HS-27A (cell line): ENCODE data around the gene BAD.

Experiments
- DNase-seq: peaks from one replicate; pipeline ENCODE4 v3.0.0-alpha.2; 2012; ENCODE audit warnings: low read depth, missing footprints

Gene BAD

DNA sequence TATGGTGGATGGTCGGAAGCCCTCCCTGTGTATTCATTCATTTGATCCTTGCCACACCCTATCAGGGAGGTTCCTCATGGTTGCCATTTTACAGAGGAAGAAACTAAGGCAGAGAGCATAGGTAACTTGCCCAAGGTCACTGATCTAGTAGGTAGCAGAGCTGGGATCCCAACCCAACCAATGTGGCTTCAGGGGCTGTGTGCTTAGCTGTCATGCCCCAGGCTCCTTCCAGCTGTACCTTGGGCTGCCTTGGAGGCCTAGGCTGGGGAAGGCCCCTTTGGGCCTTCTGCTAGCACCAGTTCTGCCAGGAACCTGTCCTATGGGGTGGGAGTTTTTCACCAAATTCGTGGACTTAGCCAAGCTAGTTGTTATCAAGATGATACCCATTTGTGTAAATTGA, 8.6 kb downstream of the BAD start:
- no peak for DNase-seq

DNA sequence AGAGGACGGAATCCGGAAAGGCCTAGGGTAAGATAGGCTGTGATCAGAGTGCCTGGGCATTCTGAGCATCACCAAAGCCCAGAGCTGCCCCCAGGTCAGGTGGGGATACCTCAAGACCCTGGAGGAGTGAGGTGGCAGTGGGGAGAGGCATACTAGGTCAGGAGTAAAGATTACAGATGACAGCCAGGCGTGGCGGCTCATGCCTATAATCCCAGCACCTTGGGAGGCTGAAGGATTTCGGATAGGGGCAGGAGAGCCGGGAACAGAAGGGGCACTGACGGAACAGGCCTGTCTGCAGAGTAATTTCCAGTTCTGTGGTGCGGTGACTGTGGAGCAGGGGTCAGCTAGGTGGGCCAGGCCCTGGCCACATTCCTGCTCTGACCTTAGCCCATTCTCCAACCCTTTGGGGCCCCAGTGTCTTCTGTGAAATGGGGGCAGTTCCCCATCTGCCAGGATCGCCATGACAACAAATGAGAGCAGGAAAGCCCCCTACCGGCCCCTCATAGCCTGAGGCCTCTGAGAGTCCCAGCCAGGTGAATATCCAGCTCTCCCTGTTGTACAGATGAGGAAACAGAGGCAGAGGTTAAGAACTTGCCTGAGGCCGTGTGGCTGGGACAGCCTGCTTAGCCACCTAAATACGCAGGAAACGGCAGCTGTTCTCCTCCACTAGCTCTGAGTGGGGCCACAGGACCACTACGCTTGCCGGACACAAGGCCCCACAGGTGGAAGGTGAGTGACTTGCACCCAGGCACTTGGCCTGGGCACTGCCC, 9.2 kb downstream of the BAD start:
- DNase-seq, result no peak

DNA sequence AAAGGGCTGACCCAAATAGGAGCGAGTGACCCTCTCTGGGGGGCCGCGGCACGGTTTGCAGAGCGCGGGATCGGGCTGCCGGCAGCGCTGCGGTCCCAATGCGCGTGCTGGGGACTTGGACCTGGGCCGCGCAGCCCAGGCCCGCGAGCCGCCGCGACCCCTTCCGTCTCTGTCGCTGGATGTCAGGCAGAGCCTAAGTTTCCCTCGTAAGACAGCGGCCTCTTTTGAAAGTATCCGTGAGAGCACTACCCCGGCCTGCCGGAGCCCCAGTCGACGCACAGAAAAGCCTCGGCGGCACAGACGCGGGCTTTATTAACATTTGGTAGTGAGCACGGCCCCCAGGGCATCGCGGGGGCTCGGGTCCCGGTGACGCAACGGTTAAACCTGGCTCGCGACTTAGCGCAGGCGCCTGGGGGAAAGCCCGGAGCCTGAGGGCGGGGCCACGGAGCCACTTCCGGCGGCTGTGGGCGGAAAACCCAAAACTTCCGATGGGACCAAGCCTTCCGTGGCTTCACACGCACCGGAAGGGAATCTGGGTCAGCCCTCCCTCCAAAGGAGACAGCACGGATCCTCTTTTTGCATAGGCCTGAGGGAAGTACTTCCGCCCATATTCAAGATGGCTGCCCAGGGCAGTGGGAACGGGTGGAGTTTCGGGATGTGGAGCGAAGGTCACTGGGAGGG, 14.8 kb downstream of the BAD start:
- peak; percentile 99 for DNase-seq

DNA sequence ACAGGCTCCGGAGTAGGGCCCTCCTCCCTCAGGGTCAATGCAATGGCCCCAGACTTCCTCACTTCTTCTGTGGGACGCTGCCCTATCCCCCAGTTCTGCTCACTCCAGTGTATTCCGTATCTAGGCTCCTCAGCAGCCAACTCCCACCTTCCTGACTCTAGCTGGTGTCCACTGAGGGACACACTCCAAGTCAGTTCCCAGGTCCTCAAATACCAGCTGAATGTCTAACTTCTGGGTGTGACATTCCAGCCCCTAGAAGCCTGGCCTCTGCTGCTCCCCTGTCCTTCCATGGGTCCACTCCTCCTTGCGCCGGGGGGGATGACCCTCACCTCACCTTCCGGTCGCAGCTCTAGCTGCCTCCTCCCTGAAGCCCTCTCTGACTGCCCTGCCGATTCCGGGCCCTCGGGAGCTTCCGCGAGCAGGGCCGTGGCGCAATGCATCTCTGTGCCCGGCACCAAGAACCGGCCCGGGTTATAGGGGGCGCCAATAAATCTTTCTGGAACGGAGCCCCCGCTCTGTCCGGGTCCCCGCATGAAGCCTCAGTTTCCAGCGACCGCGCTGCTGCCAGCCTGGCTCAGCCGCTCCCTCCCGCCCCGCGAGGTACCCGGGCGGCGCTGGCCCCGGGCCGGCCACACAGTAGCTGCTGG, 15.4 kb downstream of the BAD start:
- no peak for DNase-seq

DNA sequence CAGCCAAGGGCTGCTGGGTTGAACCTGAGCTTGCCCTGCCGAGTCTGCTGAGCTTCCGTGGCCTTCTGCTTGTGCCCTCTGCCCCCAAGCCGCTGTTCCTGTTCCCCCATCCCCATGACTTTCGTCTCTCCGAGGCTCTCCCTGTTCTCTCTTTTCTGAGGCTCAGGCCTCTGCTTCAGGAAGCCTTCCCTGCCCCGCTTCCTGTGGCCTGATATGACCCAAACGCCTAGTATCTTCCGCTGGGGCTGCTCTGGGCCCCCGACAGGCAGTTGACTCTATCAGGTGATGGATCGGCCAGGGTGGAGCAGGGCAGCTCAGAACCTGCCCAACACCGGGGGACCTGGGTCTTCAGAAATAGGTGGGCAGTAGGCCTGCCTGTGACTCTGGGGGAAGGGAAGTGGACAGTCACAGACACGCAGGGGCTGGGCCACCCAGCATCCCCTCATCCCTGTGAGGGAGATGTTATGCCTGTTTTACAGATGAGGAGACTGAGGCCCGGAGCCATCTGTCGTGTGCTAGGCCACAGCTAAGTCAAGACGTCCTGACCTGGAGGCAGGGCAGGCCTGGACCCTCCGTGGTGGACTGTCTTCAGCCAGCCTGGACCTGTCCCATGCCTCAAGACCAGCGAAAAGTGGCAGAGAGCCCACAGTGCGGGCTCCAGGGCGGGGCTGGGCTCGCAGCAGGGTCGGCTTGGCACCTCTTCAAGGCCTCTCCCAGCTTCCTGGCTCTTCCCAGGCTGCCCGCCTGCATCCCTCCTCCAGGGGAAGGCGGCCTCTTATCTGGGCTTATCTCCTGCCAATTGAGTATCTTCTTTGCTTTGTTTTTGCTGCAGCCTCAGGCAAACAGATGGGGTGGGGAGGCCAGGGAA, 16.2 kb downstream of the BAD start:
- no peak for DNase-seq

DNA sequence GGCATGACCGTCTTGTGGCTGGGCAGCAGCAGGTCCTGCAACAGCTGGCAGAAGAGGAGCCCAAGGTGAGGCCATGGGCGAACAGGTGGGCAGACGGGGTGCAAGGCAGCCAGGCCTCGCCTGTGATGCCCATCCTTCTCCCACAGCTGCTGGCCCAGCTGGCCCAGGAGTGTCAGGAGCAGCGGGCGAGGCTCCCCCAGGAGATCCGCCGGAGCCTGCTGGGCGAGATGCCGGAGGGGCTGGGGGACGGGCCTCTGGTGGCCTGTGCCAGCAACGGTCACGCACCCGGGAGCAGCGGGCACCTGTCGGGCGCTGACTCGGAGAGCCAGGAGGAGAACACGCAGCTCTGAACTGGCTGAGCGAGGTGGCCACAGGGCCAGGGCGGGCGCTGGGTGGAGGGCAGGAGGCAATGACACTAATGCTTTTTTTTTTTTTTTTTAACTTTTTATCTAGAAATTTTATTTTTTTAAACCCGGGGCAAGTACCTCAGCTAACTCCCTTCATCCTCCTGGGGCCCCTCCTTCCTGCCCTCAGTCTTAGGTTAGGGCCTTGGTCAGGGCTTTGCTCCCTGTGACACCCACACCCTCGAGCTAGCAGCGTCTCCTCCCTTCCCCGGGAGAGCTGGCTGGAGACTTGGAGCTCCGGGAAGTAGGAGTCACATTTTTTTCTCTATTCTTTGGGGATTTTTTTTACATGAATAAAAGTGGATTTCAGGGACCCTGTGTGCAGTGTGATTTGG, 17.1 kb downstream of the BAD start:
- DNase-seq, result no peak

DNA sequence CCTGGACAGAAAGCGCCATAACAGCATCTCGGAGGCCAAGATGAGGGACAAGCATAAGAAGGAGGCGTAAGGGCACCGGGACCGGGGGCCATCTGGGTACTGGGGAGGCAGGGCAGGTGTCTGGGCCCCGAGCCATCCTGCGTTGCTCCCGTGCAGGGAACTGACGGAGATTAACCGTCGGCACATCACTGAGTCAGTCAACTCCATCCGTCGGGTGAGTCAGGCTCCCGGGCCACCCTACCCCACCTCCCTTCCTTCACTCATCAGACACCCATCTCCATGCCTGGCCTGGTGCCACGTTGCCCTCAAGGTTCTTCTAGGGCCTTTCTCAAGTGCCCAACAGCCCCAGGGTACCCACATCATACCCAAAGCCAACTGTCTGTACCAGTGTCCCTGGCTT, 18.1 kb downstream of the BAD start:
- no peak for DNase-seq

DNA sequence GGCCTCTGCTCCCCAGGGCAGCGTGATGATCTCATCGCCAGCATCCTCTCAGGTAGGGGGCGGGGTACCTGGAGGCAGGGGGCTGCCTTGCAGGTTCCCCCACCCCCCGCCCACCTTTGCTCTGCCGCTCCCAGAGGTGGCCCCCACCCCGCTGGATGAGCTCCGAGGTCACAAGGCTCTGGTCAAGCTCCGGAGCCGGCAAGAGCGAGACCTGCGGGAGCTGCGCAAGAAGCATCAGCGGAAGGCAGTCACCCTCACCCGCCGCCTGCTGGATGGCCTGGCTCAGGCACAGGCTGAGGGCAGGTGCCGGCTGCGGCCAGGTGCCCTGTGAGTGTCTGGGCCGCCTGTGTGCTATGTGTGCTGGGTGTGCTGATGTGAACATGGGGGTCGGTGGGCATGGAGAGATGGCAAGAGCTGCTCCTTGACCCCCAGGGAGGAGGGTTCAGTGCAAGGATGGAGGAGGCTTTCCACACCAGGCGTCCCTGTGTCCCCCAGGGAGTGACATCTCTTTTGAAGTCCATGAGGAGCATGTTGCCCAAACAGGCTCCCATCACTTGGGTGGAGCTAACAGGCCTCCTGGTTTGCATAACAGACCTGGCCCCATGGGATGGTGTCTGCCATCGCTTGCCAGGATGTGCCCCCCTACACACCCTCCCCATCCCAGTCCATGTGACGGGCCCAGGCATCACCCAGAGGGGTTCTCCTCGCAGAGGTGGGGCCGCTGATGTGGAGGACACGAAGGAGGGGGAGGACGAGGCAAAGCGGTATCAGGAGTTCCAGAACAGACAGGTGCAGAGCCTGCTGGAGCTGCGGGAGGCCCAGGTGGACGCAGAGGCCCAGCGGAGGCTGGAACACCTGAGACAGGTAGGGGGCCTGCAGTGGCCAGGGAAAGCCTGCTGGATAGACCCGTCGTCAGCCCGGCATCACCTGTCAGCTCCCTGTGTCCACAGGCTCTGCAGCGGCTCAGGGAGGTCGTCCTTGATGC, 19.0 kb downstream of the BAD start:
- no peak for DNase-seq

DNA sequence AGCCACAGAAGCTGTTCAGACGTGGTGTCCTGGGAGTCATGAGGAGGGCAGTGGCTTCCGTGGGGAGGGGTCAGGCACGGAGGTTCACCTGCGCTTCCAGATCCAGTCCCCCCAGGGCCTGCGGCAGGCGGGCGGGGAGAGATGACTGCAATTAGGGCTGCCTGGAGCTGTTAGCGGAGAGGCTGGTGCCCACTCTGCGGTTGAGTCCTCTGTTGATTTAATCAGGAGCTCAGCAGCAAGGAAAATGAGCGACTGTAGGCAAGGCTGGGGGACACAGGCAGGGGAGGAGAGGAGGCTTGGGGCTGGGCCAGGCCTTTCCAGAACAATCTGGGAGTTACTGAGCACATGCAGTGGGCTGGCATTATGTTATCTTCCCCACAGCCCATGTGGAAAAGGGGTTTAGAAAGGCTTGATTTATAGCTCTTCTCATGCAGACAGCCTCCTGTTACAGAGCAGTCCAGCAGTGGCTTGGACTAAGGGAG, 20.1 kb downstream of the BAD start:
- no peak for DNase-seq

DNA sequence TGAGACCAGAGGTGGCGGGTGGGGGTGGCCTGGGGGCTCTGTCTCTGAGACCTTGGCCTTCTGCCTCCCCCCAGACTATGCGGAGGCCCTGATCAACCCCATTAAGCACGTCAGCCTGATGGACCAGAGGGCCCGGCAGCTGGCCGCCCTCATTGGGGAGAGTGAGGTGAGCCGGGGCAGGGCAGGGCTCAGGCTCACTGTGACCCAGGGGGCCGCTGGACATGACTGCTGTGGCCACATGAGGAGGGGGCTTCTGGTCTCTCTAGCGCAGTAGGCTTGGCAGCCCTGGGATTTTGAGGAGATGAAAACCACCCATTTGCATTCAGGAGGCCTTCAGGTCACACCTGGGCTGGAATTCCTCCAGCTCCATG, 20.5 kb downstream of the BAD start:
- no peak for DNase-seq

DNA sequence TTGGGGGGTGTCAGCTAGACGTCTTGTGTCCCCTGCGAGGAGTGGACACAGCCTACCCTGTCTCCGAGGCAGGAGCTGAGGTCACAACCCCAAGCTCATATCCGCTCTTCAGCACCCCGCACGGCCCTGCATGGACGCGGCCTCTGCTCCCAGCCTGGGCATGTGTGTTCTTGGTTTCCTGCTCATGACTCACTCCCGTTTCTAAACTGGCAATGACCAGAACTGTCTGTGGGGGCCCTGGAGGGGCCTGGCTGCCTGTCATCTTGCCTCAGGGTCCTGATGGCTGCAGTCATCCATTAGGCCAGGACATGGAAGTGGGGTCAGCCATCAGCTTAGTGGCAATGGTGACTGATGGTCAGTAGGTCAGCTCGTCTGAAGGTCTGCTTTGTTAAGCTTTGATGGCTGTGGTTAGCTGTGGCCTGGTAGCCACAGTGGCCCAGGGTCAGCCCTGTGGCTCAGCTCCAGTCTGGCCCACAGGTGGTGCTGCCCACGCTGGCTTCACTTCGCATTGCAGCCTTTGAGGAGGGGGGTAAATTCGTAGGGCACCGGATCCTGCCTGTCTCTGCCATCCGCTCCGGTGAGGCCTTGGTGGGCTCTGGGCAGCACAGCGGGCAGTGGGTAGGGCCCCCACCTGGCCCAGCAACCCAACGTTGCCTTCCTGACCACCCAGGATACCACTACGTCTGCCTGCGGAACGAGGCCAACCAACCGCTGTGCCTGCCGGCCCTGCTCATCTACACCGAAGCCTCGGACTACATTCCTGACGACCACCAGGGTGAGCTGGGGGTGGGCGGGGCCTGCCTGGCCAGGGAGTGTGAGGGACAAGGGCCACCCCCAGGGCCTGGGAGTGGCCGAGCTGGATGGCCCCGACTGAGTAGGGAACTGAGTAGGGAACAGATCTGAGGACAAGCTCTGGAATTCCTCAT, 21.2 kb downstream of the BAD start:
- no peak for DNase-seq

DNA sequence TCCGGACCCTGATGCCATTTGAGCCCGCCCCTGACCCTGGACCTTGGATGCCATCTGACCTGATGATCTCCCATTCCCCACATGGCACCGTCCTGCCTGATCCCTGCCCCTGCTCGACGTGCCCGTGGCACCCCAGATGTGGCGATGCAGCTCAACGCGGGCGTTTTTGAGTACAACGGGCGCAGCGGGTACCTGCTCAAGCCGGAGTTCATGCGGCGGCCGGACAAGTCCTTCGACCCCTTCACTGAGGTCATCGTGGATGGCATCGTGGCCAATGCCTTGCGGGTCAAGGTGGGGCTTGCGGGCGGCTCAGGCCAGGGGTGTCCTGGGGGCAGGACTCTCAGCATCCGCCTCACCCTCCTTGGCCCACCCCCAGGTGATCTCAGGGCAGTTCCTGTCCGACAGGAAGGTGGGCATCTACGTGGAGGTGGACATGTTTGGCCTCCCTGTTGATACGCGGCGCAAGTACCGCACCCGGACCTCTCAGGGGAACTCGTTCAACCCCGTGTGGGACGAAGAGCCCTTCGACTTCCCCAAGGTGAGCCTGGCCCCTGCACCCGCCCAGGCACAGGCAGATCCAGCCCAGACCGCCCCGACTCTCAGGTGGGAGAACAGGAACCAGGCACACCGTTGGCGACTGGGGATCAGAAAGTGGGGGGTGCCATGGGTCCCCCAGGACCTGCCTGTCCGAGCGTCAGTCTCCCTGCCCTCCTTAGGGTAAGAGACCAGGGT, 22.0 kb downstream of the BAD start:
- no peak for DNase-seq

DNA sequence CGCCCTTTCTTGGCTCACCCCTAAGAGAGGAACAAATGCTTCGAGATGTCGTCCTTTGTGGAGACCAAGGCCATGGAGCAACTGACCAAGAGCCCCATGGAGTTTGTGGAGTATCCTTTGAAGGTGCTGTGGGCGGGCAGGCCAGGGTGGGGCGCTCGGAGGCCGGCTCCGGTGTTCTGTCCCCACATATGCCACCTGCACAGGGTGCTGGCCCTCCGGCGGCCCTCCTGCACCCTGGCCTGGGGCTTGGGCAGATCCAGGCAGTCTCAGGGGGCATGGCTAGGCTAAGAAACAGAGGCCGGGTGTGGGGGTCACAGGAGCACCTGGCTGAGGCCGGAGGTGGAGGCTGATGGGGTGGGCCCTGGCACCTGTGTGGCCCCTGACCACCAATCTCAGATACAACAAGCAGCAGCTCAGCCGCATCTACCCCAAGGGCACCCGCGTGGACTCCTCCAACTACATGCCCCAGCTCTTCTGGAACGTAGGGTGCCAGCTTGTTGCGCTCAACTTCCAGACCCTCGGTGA, 22.8 kb downstream of the BAD start:
- DNase-seq, result no peak

DNA sequence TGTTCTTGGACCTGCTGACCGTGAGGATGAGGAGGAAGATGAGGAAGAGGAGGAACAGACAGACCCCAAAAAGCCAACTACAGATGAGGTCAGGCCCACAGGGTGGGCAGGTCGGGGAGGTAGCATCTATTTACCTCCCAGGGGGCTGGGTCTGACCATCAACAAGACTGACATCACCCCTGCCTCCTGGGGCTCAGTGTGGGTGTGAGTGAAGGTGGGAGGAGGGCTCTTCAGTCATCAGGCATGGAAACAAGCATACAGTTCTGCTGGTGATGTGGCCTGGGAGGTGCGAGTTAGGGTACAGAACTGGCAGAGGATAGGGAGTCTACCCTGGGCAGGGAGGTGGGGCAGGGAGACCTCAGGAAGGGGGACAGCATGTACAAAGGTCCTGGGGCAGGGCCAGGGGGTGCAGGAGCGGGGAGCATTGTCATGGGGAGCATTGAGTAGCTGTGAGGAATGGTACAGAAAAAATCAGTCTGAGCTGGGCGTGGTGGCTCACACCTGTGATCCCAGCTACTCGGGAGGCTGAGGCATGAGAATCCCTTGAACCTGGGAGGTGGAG, 24.2 kb downstream of the BAD start:
- no peak for DNase-seq

DNA sequence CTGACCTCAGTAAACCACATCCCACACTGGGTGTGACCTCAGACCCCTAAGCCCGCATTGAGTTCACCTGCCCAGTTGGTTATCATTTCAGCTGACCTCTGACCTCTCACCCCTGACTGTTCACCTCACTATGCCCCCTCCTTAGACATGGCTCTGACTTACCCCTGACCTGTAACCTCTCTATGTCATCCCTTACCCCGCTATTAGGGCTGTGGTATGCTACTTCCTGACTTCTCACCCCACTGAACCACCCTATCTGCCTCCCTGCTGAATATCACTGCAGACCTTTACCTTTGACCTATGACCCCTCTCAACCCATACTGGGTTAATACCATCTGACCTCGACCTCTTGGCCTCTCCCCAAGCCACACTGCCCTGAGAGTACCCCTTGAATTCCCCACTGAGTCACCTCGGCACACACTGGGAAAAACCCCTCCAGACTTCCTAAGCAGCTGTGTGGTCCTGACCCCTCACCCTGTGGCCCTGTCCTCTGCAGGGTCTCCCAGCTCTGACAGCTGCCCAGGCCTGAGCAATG, 24.9 kb downstream of the BAD start:
- no peak for DNase-seq

DNA sequence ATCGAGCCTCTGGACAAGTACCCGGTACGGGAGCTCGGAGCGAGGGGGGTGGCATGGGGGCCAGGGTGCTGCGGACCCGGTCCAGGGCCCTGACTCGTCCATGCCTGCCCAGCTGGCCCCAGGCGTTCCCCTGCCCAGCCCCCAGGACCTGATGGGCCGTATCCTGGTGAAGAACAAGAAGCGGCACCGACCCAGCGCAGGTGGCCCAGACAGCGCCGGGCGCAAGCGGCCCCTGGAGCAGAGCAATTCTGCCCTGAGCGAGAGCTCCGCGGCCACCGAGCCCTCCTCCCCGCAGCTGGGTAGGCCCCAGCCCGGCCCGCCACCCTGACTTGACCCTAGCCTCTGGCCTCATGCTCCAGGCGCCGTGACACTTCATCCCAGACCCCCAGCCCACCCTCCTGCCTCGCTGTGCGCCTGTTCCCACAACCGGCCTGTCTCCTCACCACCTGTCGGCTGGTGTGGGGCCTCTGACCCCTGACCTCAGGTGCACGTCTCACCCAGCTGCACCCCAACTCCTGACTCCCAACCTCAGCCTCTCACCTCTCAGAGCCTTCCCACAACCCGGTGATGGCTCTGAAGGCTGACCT, 25.4 kb downstream of the BAD start:
- no peak for DNase-seq

DNA sequence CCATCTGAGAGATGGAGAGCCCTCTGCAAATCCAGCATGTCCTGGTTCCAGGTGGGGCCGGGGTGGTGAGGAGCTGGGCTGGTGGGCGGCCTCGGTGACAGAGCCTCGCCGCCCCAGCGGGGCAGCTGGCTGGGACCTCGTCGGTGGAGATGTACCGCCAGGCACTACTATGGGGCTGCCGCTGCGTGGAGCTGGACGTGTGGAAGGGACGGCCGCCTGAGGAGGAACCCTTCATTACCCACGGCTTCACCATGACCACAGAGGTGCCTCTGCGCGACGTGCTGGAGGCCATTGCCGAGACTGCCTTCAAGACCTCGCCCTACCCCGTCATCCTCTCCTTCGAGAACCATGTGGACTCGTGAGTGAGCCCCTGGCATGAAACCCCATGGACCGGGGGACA, 26.1 kb downstream of the BAD start:
- no peak for DNase-seq
